ENCODE results near the gene PLCB4. TPM values are rescaled to one million over a fixed set of nuclear protein-coding genes. Genes with fewer than 3 reads are reported as not detected.

PLCB4 gene
- total RNA-seq, 1 experiment from 2014 or later, result 10.1 TPM

DNA sequence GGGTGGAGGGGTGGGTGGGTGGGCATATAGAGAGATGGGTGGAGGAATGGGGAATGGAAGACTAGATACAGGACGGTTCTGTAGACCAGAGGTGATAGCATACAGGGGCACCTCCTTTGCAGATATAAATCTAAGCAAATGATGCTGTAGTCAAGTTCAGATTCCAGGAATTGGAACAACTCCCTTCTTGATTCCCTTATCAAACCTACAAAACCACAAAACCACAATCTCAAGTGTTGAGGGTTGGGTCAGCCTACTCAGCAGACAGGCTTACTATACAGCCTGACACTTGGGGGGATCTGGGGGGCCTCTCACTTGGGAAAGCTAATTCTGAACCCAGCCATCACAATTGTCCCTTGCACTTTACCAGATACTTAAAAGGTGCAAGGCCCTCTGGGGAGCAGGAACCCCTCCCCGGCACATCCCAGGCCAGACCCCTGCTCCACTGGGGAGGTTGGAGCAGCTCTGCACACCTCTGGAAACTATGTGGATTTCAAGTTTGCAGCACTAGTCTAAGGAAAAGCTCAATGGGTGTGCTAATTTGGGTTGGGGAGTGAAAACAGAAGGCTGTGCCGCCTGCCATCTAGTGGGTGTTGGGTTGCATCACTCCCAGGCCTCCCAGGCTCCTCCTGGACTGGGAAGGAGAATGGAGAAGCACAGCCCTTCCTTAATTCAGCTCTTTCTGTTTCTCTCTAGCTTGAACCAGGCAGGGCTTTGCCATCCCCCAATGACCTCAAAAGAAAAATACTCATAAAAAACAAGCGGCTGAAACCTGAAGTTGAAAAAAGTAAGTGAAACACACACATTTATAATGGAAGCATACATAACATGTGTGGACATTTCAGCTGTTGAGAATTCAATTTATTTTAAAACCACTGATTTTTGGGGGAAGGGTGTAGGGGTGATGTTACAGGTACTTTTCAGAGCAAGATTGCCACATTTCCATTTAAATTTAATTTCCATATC lies 324.3 kb downstream of the PLCB4 start:
- Histone ChIP-seq H3K27me3 (ENCODE audit: insufficient read depth, low read length) (no peaks in the 10 kb centered on the region), H2BK120ac (ENCODE audit: low read depth, low read length, poor library complexity, severe bottlenecking) (no peak overlapping the region), H3K9me3 (ENCODE audit: control insufficient read depth, low read depth, low read length) (no peaks in the 10 kb centered on the region), H4K91ac (ENCODE audit: insufficient read length, low read depth, low read length) (no peak overlapping the region), H4K5ac (ENCODE audit: insufficient read length, low read depth, low read length) (no peak overlapping the region), H3K79me1 (ENCODE audit: insufficient read depth, low read depth, low read length, poor library complexity, severe bottlenecking) (no peaks in the 10 kb centered on the region), H3K27ac (ENCODE audit: insufficient read length, low read depth, low read length) (no peak overlapping the region), H3K18ac (ENCODE audit: insufficient read length, low read depth, low read length) (no peak overlapping the region), H3K23me2 (ENCODE audit: insufficient read length, low read depth, low read length, poor library complexity, severe bottlenecking) (no peaks in the 10 kb centered on the region), H3K4ac (ENCODE audit: low read depth, low read length) (no peak overlapping the region), H3K4me2 (ENCODE audit: insufficient read depth, insufficient read length, low read length) (no peak overlapping the region), H3T11ph (ENCODE audit: low read length) (no peak overlapping the region), H4K20me1 (ENCODE audit: control insufficient read depth, insufficient read depth, insufficient read length) (no peaks in the 10 kb centered on the region), H3K4me1 (ENCODE audit: insufficient read depth, low read length) (no peaks in the 10 kb centered on the region), H2AFZ (ENCODE audit: low read length) (no peak overlapping the region), H2BK12ac (ENCODE audit: insufficient read length, low read depth, low read length) (no peak overlapping the region), H2AK5ac (ENCODE audit: insufficient read length, low read length) (no peak overlapping the region), H2BK5ac (ENCODE audit: insufficient read length, low read length) (no peak overlapping the region), H3K23ac (ENCODE audit: insufficient read length, low read depth, low read length) (no peak overlapping the region), H3K14ac (ENCODE audit: insufficient read depth, low read length) (no peak overlapping the region), H4K8ac (replicated peaks; ENCODE audit: insufficient read length, low read depth, low read length) (no peak overlapping the region), H2BK20ac (ENCODE audit: low read depth, low read length, poor library complexity, severe bottlenecking) (no peak overlapping the region), H3K56ac (ENCODE audit: insufficient read length, low read depth, low read length) (no peak overlapping the region), H3K9ac (ENCODE audit: extremely low read depth, insufficient read length, low read length) (no peak overlapping the region), H3K79me2 (ENCODE audit: insufficient read depth, low read length) (no peaks in the 10 kb centered on the region), H2BK15ac (ENCODE audit: low read depth, low read length) (no peak overlapping the region)
- H3K4me3 Mint-ChIP-seq, result no peak overlapping the region
- H3K36me3 Mint-ChIP-seq (ENCODE audit: insufficient read depth in 1 of 3, low read depth in 3 of 3), result peaks cover 0 to 6% (median 0%) of the 10 kb centered on the region in 3 experiments; a peak in 1 of 7 replicates
- no CpG with 5 or more reads among the region's 4 CpGs for WGBS (ENCODE audit: extremely low coverage, insufficient read length, low lambda C conversion rate)
- DNase-seq, result peak; percentile 76
- no peaks in the 10 kb centered on the region for H3K27me3 Mint-ChIP-seq (ENCODE audit: low read depth)
- H3K4me1 Mint-ChIP-seq, result peaks cover 18 to 20% of the 10 kb centered on the region in 2 experiments
- H3K9me3 Mint-ChIP-seq, result no peaks in the 10 kb centered on the region
- peak overlapping the region in 1 of 3 experiments; percentile 18; a peak in 1 of 7 replicates for H3K27ac Mint-ChIP-seq
- TF ChIP-seq, protein P1, sequence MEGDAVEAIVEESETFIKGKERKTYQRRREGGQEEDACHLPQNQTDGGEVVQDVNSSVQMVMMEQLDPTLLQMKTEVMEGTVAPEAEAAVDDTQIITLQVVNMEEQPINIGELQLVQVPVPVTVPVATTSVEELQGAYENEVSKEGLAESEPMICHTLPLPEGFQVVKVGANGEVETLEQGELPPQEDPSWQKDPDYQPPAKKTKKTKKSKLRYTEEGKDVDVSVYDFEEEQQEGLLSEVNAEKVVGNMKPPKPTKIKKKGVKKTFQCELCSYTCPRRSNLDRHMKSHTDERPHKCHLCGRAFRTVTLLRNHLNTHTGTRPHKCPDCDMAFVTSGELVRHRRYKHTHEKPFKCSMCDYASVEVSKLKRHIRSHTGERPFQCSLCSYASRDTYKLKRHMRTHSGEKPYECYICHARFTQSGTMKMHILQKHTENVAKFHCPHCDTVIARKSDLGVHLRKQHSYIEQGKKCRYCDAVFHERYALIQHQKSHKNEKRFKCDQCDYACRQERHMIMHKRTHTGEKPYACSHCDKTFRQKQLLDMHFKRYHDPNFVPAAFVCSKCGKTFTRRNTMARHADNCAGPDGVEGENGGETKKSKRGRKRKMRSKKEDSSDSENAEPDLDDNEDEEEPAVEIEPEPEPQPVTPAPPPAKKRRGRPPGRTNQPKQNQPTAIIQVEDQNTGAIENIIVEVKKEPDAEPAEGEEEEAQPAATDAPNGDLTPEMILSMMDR (conservative IDR thresholded peaks at IDR 0.05), result peak; percentile 88
